Liver (tissue), 9 donors: ENCODE data around the gene PCDHB12. TPM values are rescaled to one million over a fixed set of nuclear protein-coding genes. Genes with fewer than 3 reads are reported as not detected.
"Not testable (repeated sequence)": the region's sequence is repeated elsewhere in the genome, so short reads cannot be mapped to it uniquely, and the experiment has no call there.

Source experiments
- DNase-seq: peaks from one replicate; pipeline ENCODE4 v3.0.0-alpha.2; 2017; ENCODE audit warnings: low spot score
- H3K27ac ChIP-seq, 2 donors: one replicate each; pipeline ENCODE4 v1.7.0; 2013; ENCODE audit warnings: inconsistent platforms in 2 of 2, low read length in 2 of 2, control low read depth in 1 of 2, low read depth in 1 of 2, mild to moderate bottlenecking in 1 of 2
- H3K27me3 ChIP-seq, 4 donors: one replicate each; pipeline versions ENCODE4 v1.6.1 to v1.7.0; 2013; ENCODE audit warnings: low read length in 3 of 4, inconsistent platforms in 1 of 4, mild to moderate bottlenecking in 1 of 4, moderate library complexity in 1 of 4; ENCODE audit not compliant: control insufficient read depth in 4 of 4, insufficient read depth in 4 of 4
- H3K36me3 ChIP-seq, 4 donors: one replicate each; pipeline versions ENCODE4 v1.6.1 to v1.7.0; 2013; ENCODE audit warnings: low read length in 3 of 4, mild to moderate bottlenecking in 3 of 4, low read depth in 1 of 4, moderate library complexity in 1 of 4; ENCODE audit not compliant: control insufficient read depth in 4 of 4, insufficient read depth in 3 of 4
- H3K4me1 ChIP-seq, 4 donors: one replicate each; pipeline versions ENCODE4 v1.6.1 to v1.7.0; 2013; ENCODE audit warnings: low read length in 3 of 4, mild to moderate bottlenecking in 3 of 4, moderate library complexity in 1 of 4; ENCODE audit not compliant: control insufficient read depth in 4 of 4, insufficient read depth in 4 of 4
- H3K4me3 ChIP-seq, 3 donors: one replicate each; pipeline versions ENCODE4 v1.6.1 to v1.7.0; 2013; ENCODE audit warnings: low read length in 3 of 3, control low read depth in 1 of 3, low read depth in 1 of 3, mild to moderate bottlenecking in 1 of 3
- H3K9ac ChIP-seq, 2 donors: one replicate each; pipeline ENCODE4 v1.7.0; 2013; ENCODE audit warnings: low read length in 2 of 2, mild to moderate bottlenecking in 2 of 2, moderate library complexity in 2 of 2, control low read depth in 1 of 2, low read depth in 1 of 2
- H3K9me3 ChIP-seq, 4 donors: one replicate each; pipeline versions ENCODE4 v1.6.1 to v1.7.0; 2013; ENCODE audit warnings: low read length in 3 of 4; ENCODE audit not compliant: control insufficient read depth in 4 of 4
- FOXA1 ChIP-seq: IDR thresholded peaks from 2 replicates; pipeline ENCODE4 v1.6.1; 2016; ENCODE audit warnings: antibody characterized with exemption
- FOXA2 ChIP-seq: IDR thresholded peaks from 2 replicates; pipeline ENCODE4 v1.6.1; 2016; ENCODE audit warnings: antibody characterized with exemption
- GABPA ChIP-seq, 2 donors: IDR thresholded peaks in 1 of 2; conservative IDR thresholded peaks in 1 of 2; 2 replicates each; pipeline ENCODE4 v1.6.1; 2016; ENCODE audit warnings: antibody characterized with exemption in 2 of 2, mild to moderate bottlenecking in 1 of 2, moderate library complexity in 1 of 2
- HNF4A ChIP-seq, 2 donors: conservative IDR thresholded peaks; 2 replicates each; pipeline ENCODE4 v1.6.1; 2016; ENCODE audit warnings: antibody characterized with exemption in 2 of 2, mild to moderate bottlenecking in 2 of 2
- HNF4G ChIP-seq: IDR thresholded peaks from 2 replicates; pipeline ENCODE4 v1.6.1; 2016; ENCODE audit warnings: antibody characterized with exemption
- NR2F2 ChIP-seq: IDR thresholded peaks from 2 replicates; pipeline ENCODE4 v1.6.1; 2016; ENCODE audit warnings: antibody characterized with exemption
- RAD21 ChIP-seq, 2 donors: IDR thresholded peaks; 2 replicates each; pipeline ENCODE4 v1.6.1; 2016; ENCODE audit warnings: antibody characterized with exemption in 2 of 2, mild to moderate bottlenecking in 2 of 2
- RXRA ChIP-seq, 2 donors: IDR thresholded peaks; 2 replicates each; pipeline ENCODE4 v1.6.1; 2017 to 2018; ENCODE audit warnings: antibody characterized with exemption in 2 of 2, mild to moderate bottlenecking in 1 of 2
- SP1 ChIP-seq: IDR thresholded peaks from 2 replicates; pipeline ENCODE4 v1.6.1; 2018; ENCODE audit warnings: antibody characterized with exemption, mild to moderate bottlenecking
- TAF1 ChIP-seq: conservative IDR thresholded peaks from 2 replicates; pipeline ENCODE4 v1.6.1; 2016; ENCODE audit warnings: antibody characterized with exemption, mild to moderate bottlenecking
- YY1 ChIP-seq: IDR thresholded peaks from 2 replicates; pipeline ENCODE4 v1.6.1; 2016; ENCODE audit warnings: antibody characterized with exemption, mild to moderate bottlenecking
- WGBS: extraction: QIAGEN DNeasy Blood & Tissue Kit; methylation state at CpG from one replicate; pipeline ENCODE4 v1.1.7; 2013; 5-methylcytosine and 5-hydroxymethylcytosine counted together
- polyA plus RNA-seq, 2 donors: library from polyadenylated mRNA; stranded (reverse) in 1 of 2; unstranded in 1 of 2; fragments of 200-250 nt in 1 of 2; fragments of >200 nt in 1 of 2; fragmentation: Nextera tagmentation in 1 of 2; extraction: Ambion mirVana in 1 of 2; gene quantifications; one replicate each; pipeline versions ENCODE4 v1.2.1 to v1.2.3, GENCODE V29; 2013 to 2015
- total RNA-seq, 2 donors: library from RNA; depleted of rRNA; stranded (reverse); fragments of >200 nt; gene quantifications; one replicate each; pipeline ENCODE4 v1.2.3, GENCODE V29; 2014
- TF ChIP-seq, protein P1 (sequence below): IDR thresholded peaks from 2 replicates; pipeline ENCODE4 v1.6.1; 2016; ENCODE audit warnings: antibody characterized with exemption
- TF ChIP-seq, protein P2 (sequence below): IDR thresholded peaks from 2 replicates; pipeline ENCODE4 v1.6.1; 2016; ENCODE audit warnings: antibody characterized with exemption
- TF ChIP-seq, protein P3 (sequence below): IDR thresholded peaks from 2 replicates; pipeline ENCODE4 v1.6.1; 2016; ENCODE audit warnings: antibody characterized with exemption
- donor health status: healthy.
- donor health status: healthy.
- donor health status: healthy.
- donor health status: healthy.
- donor health status: healthy.

PCDHB12 gene
- total and polyA plus RNA-seq, 4 donors: 0.06 to 0.33 (median 0.20) TPM

DNA sequence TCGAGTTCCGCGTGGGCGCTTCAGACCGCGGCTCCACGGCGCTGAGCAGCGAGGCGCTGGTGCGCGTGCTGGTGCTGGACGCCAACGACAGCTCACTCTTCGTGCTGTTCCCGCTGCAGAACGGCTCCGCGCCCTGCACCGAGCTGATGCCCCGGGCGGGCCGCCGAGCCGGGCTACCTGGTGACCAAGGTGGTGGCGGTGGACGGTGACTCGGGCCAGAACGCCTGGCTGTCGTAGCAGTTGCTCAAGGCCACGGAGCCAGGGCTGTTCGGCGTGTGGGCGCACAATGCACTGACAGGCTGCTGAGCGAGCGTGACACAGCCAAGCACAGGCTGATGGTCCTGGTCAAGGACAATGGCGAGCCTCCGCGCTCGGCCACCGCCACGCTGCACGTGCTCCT, 33.0 kb downstream of the PCDHB12 start (continued):
- TF ChIP-seq, protein P1, sequence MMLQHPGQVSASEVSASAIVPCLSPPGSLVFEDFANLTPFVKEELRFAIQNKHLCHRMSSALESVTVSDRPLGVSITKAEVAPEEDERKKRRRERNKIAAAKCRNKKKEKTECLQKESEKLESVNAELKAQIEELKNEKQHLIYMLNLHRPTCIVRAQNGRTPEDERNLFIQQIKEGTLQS: no peak
- TF ChIP-seq GABPA (IDR thresholded peaks at IDR 0.05 in 1 of 2, conservative IDR thresholded peaks at IDR 0.05 in 1 of 2) (no peak), RAD21 (IDR thresholded peaks at IDR 0.05) (no peak), FOXA2 (no peak), TAF1 (no peak), YY1 (no peak), HNF4G (no peak), SP1 (no peak), FOXA1 (no peak)
- TF ChIP-seq, protein P2, sequence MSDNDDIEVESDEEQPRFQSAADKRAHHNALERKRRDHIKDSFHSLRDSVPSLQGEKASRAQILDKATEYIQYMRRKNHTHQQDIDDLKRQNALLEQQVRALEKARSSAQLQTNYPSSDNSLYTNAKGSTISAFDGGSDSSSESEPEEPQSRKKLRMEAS: no peak

DNA sequence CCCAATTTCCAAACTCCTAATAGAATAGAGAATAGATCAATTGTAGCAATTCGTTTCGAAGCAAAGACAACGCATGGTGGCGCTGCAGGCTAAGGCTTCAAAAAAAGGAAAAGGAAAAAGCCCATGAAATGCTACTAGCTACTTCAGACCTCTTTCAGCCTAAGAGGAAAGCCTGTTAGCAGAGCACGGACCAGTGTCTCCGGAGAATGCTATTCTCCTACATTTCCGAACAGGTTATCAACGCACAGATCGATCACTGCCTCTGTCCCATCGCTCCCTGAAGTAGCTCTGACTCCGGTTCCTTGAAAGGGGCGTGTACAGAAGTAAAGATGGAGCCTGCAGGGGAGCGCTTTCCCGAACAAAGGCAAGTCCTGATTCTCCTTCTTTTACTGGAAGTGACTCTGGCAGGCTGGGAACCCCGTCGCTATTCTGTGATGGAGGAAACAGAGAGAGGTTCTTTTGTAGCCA, 36.8 kb downstream of the PCDHB12 start, which contains the start of gene PCDHB15:
PCDHB15 (plus strand) TSS at position 146 of the 468 bp plus-strand sequence; CDS start at position 330, 184 bp downstream.
- no peak for DNase-seq
- no peak within 1 kb of the TSS for H3K27ac ChIP-seq
- peaks cover 52 to 81% (median 65%) of the 10 kb centered on the region in 4 donors for H3K9me3 ChIP-seq
- H3K36me3 ChIP-seq: no peaks in the 10 kb centered on the region
- no peak within 1 kb of the TSS for H3K9ac ChIP-seq
- peak within 1 kb of the TSS; percentile 30 to 45 (median 37) for H3K4me3 ChIP-seq
- WGBS: 11% methylated on average over 16 of the region's 16 CpGs
- TF ChIP-seq, protein P2: no peak
- TF ChIP-seq RAD21 (IDR thresholded peaks at IDR 0.05): peak; percentile 29 to 31
- H3K4me1 ChIP-seq: no peaks in the 10 kb centered on the region
- no peaks in the 10 kb centered on the region for H3K27me3 ChIP-seq

DNA sequence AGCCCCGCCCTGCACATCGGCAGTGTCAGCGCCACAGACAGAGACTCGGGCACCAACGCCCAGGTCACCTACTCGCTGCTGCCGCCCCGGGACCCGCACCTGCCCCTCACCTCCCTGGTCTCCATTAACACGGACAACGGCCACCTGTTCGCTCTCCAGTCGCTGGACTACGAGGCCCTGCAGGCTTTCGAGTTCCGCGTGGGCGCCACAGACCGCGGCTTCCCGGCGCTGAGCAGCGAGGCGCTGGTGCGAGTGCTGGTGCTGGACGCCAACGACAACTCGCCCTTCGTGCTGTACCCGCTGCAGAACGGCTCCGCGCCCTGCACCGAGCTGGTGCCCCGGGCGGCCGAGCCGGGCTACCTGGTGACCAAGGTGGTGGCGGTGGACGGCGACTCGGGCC, 38.5 kb downstream of the PCDHB12 start:
- WGBS: 33% methylated on average over 32 of the region's 42 CpGs
- not testable (repeated sequence) for H3K9ac ChIP-seq, H3K27ac ChIP-seq, H3K4me3 ChIP-seq, H3K4me1 ChIP-seq, DNase-seq, H3K27me3 ChIP-seq, H3K36me3 ChIP-seq
- peaks cover 50 to 82% (median 61%) of the 10 kb centered on the region in 4 donors for H3K9me3 ChIP-seq

DNA sequence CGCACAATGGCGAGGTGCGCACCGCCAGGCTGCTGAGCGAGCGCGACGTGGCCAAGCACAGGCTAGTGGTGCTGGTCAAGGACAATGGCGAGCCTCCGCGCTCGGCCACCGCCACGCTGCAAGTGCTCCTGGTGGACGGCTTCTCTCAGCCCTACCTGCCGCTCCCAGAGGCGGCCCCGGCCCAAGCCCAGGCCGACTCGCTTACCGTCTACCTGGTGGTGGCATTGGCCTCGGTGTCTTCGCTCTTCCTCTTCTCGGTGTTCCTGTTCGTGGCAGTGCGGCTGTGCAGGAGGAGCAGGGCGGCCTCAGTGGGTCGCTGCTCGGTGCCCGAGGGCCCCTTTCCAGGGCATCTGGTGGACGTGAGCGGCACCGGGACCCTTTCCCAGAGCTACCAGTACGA, 38.9 kb downstream of the PCDHB12 start:
- H3K36me3 ChIP-seq, DNase-seq, H3K9ac ChIP-seq, H3K4me1 ChIP-seq, H3K27ac ChIP-seq, H3K27me3 ChIP-seq: not testable (repeated sequence)
- Histone ChIP-seq H3K9me3 (peaks cover 49 to 85% (median 61%) of the 10 kb centered on the region in 4 donors), H3K4me3 (peak overlapping the region in 1 of 3 donors; percentile 28)
- WGBS: 36% methylated on average over 34 of the region's 34 CpGs

DNA sequence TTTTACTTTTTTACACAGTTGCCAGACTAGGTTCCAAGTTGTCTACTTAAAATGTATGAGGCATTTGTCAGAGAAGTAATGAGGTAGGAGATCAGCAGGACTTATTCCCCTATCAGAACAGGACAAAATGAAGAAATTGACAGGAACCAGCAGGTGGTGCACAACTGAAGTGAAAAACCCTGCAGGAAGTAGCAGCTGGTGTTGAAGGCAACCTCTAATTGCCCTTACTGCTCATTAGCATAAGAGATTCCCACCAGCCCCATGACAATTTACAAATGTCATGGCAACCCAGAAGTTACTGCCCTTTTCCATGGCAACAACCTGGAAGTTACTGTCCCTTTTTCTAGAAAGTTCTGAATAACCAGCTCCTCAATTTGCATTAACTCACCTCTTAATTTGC, 42.1 kb downstream of the PCDHB12 start:
- peak overlapping the region in 2 of 3 donors; percentile 4 to 27 for H3K4me3 ChIP-seq
- H3K9ac ChIP-seq: no peak overlapping the region
- no peak for DNase-seq
- peaks cover 43 to 93% (median 67%) of the 10 kb centered on the region in 4 donors for H3K9me3 ChIP-seq
- no peak overlapping the region for H3K27ac ChIP-seq
- no peaks in the 10 kb centered on the region for H3K4me1 ChIP-seq
- H3K36me3 ChIP-seq: no peaks in the 10 kb centered on the region
- no peaks in the 10 kb centered on the region for H3K27me3 ChIP-seq
- no peak for TF ChIP-seq HNF4A (conservative IDR thresholded peaks at IDR 0.05)
- no peak for TF ChIP-seq FOXA2
- TF ChIP-seq TAF1: no peak
- no peak for TF ChIP-seq YY1
- TF ChIP-seq, protein P3, sequence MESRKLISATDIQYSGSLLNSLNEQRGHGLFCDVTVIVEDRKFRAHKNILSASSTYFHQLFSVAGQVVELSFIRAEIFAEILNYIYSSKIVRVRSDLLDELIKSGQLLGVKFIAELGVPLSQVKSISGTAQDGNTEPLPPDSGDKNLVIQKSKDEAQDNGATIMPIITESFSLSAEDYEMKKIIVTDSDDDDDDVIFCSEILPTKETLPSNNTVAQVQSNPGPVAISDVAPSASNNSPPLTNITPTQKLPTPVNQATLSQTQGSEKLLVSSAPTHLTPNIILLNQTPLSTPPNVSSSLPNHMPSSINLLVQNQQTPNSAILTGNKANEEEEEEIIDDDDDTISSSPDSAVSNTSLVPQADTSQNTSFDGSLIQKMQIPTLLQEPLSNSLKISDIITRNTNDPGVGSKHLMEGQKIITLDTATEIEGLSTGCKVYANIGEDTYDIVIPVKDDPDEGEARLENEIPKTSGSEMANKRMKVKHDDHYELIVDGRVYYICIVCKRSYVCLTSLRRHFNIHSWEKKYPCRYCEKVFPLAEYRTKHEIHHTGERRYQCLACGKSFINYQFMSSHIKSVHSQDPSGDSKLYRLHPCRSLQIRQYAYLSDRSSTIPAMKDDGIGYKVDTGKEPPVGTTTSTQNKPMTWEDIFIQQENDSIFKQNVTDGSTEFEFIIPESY: no peak
- TF ChIP-seq, protein P1: no peak
- TF ChIP-seq NR2F2: no peak
- no peak for TF ChIP-seq HNF4G
- TF ChIP-seq, protein P2: no peak
- no peak for TF ChIP-seq GABPA (IDR thresholded peaks at IDR 0.05 in 1 of 2, conservative IDR thresholded peaks at IDR 0.05 in 1 of 2)
- no peak for TF ChIP-seq RAD21 (IDR thresholded peaks at IDR 0.05)
- no peak for TF ChIP-seq RXRA (IDR thresholded peaks at IDR 0.05)
